IPS-NIHi11 (cell line): ENCODE data around the gene PTPRG.

ENCODE experiments used
- DNase-seq: peaks from one replicate; pipeline ENCODE4 v3.0.0; 2012; ENCODE audit warnings: mixed read lengths, low spot score

Gene PTPRG

GRCh38 chr3:61866153-61866542 lies 304.8 kb downstream of the PTPRG start:
- no peak for DNase-seq

DNA sequence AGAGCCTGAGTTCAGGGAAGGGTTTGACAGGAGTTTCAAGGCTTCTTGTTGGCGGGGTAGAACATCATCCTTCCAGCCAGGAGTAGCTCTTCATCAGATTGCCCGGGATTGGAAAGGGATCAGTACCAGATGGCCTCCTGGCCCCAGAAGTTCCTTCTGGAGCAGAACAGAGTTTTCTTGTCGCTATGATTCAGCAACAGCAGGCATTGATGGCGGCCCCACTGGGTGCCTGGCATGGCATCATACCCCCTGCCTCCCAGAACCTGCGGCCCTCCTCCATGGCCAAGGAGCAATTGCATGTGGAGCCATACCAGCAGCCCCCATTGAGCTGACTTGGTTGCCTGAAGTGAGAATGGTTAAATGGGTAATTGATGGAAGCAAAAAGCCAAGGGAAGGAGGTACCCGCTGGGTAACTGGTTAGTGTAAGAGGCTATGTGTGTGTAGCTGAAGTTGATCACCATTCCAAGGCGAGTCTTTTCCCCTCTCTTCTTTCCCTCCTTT lies 305.6 kb downstream of the PTPRG start:
- DNase-seq: no peak

GRCh38 chr3:61868499-61868898 lies 307.1 kb downstream of the PTPRG start:
- no peak for DNase-seq

GRCh38 chr3:61869371-61869770 lies 308.0 kb downstream of the PTPRG start:
- no peak for DNase-seq

- DNase-seq: no peak
Measured at GRCh38 chr3:61871644-61872043, 310.3 kb downstream of the PTPRG start.

- no peak for DNase-seq
Measured at GRCh38 chr3:61872077-61872706, 310.8 kb downstream of the PTPRG start.

GRCh38 chr3:61875046-61875844 lies 313.9 kb downstream of the PTPRG start:
- DNase-seq: peak; percentile 33

DNA sequence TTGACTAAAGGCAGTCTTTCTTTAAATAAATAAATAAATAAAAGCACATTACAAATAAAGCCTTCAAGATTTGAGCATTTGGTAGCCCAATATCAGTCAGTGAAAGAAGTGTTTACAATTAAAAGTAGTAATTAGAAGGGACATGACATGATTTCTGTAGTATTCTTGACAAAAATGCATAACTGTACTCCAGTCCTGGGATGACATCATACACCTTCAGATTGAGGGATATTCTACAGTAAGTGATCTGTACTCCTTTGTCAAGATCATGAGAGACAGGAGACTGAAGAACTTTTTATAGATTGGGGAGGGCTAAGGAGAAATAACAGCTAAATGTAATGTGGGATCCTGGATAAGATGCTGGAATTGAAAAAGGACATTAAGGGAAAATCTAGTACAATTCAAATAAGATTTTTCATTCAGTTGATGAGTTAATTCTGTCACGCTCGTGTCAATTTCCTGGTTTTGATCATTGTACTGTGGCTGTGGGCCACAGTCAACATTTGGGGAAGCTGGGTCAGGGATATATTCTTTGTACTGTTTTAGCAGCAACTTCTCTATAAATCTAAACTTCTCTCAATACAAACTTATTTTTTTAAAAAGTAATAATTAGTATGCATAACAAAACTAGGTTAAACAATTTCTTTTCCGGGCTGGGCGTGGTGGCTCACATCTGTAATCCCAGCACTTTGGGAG lies 314.8 kb downstream of the PTPRG start:
- DNase-seq: no peak

DNA sequence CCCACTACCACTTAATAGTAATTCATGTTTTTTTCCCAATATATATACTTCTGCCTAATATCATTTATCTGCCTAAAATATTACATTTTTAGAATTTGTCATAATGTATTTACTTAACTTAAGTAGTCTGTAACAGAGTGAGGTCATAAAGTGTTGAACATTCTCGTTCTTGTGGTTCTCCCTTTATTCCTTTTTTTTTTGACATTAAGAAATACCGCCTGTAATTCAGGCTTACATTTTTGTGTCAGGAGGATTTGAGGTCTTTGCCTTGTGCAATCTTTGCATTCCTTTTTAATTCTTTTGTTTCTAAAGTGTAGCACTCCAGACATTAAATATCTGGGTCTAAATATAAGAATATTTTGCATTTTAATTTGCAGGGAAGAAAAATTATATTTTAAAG lies 315.4 kb downstream of the PTPRG start:
- no peak for DNase-seq

GRCh38 chr3:61877359-61878138 lies 316.2 kb downstream of the PTPRG start:
- DNase-seq: no peak

- DNase-seq: no peak
Measured at GRCh38 chr3:61882253-61882652, 320.9 kb downstream of the PTPRG start.

DNA sequence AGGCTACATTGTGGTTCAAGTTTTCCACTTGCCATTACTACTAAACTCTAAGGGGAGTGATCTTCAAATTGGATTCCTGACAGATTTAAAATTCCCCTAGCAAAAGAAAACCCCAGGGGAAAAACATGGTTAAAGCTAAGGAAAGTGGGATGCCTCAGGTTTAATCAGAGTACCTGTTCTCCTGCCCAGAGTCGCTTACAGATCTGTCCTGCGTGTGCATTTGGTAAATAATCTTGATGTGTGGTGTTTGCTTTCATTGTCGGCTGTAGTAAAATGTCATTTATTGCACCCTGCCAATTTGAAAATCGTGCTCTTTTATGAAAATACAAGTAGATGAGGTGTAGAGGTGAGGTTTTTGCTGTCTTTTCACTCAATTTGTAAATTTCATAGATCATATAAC lies 323.4 kb downstream of the PTPRG start:
- DNase-seq: no peak

- no peak for DNase-seq
Measured at GRCh38 chr3:61885414-61885813, 324.0 kb downstream of the PTPRG start.

GRCh38 chr3:61887206-61887605 lies 325.8 kb downstream of the PTPRG start:
- DNase-seq: no peak

DNA sequence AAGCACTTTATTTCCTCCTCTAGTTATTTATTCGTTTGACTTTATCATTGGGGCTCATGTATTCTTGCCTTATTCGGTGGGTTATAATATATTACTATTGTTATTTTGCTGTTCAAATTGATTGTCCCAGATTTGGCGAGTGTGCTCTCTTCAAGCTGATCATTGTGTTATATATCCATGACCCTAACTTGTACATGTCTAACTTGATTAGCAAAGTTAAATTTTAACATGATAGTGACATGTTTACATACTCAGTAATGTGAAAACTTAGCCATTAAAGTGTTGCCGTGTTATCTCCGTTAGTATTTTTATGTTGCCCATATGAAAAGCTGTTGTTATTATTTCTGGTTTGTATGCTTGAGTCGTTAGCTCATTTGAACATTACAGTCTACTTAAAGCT lies 327.9 kb downstream of the PTPRG start:
- no peak for DNase-seq

DNA sequence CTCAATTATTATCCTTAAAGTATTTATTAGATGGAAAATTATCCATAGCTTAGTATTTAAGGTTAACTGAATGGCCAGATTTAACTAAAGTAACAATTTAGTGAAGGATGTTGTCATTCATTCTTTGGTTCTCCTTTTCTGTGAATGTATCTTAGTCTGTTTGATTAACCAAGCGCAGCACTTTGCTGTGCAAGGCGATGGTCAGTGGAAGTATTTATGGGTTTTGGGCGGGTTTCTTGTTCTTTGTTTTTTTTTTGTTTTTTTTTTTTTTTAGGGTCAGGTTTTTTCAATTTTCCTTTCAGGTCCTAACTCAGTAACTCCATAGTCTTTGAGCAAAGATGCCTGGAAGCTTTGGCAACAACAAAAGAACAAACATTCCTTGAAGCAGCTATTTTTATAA lies 328.8 kb downstream of the PTPRG start:
- DNase-seq: no peak

GRCh38 chr3:61890586-61890985 lies 329.2 kb downstream of the PTPRG start:
- DNase-seq: no peak

DNA sequence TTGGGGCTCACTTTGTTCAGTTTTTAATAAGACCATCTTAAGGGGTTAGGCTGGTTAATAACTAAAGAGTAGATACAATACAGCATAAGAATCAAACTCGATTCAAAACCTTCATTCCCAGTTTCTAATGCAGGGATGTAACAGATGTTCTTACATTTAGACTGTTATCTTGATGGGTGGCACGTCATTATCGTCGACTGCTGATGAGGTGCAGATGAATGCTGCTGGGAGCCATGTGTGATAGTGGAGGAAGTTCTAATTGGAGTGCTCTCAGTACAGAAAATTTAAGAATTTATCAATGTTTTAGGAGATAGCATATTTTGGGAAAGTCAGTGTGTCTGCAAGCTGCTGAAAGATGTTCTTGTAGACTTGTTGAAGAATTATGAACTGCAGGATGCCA lies 331.5 kb downstream of the PTPRG start:
- no peak for DNase-seq

GRCh38 chr3:61893840-61894566 lies 332.6 kb downstream of the PTPRG start:
- no peak for DNase-seq

GRCh38 chr3:61894988-61895935 lies 333.9 kb downstream of the PTPRG start:
- peak; percentile 43 for DNase-seq
